8988T (cell line): Measurements from ENCODE around the gene DCPS.
"Not testable (repeated sequence)": the region's sequence is repeated elsewhere in the genome, so short reads cannot be mapped to it uniquely, and the experiment has no call there.

Source experiments
- DNase-seq: peaks from one replicate; pipeline ENCODE4 v3.0.0; 2011

DCPS gene

DNA sequence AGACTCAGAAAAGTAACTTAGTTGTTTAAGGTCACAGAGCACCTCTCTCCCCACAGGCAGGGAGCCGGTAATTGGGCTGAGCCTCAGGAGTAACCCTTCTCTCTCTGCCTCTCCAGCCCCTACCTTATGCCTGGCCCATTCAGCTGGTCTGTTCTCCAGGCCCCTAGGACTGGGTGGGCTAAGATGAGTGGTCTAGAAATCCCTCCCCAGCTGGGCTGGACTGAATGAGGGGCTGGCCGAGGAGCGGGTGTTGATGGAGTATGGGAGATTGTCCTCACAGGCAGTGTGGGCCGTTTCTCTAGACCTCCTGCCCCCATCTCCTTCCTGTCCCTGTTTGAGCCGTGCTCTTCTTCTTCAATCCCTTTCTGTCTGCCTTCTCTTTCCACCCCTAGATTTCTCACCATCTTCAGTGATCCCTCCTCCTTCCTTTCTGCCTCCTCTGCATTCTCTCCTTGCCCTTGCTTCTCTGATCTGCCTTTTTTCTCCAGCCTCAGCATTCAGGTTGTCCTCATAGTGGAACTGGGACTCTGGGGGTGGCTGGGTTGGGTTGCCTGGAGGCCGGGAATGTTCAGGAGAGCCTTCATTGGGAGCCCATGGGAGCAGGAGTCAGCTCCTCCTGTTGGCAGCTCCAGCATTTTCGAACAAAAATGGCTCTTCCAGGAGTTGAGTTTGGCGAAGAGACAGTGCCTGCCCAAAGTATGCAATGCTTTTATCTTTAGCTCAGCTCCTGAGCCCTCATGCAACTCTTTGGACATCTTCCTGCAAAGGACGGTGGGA lies 59.2 kb downstream of the DCPS start:
- no peak for DNase-seq

DNA sequence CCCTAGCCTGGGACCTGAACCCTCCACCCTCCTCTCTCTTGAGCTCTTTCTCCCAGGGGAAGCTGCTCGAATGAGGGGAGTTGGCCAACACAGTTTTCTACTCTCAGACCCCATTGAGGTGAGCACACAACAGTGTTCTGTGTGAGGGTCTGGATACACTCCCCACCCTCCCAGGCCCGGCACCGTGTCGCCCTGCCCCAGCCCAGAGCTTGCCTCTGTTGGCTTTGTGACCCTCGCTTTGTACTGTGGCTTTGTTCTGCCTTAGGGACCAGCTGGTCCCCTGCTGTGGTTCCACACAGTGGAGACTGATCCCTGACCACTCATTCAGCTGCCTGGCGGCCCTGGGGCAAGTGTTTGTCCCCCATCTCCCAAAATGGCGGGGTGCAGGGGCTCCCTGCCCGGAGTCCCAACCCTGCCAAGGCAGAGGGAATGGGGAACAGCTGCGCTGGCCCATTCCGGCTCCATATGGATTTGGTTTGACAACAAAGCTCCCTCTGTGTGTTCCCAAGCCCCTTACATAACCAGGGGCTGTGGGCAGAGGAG lies 59.9 kb downstream of the DCPS start:
- no peak for DNase-seq

DNA sequence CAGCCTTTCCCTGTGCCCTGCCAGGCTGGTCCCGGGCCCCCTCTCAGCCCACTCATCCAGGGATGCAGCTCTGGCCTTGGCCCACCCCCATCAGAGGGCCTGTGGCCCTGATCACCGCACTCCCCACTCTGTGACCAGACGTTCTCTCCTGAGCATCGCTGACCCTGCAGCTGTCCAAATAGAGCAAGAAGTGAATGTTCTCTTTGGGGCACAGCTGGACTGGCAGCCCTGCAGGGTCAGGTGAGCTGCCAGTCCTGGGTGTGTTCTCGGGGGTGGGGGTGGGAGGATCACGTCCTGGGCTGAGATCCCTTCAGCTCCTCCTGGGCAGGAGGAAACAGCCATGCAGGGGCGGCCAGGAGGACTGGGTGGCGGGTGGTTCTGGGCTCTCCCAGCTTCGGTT lies 60.9 kb downstream of the DCPS start:
- DNase-seq = not testable (repeated sequence)

DNA sequence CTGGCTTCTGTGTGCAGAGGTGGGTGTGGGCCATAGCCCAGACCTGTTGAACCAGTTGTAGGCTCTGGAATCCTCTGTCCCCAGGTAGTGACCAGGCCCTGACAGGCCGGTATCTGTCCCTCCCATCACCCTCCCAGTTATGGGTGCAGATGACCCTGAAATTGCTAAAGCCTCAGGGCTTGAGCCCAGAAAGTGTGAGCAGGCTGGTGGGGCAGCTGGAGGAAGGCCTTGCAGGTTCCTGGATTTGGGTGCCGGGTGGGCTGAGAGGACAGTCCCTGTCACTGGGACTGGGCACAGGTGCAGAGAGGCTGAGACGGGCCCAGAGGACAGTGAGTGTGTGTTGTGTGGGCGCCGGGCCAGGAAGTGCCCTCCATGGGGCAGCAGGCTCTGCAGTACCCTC lies 61.6 kb downstream of the DCPS start:
- not testable (repeated sequence) for DNase-seq

DNA sequence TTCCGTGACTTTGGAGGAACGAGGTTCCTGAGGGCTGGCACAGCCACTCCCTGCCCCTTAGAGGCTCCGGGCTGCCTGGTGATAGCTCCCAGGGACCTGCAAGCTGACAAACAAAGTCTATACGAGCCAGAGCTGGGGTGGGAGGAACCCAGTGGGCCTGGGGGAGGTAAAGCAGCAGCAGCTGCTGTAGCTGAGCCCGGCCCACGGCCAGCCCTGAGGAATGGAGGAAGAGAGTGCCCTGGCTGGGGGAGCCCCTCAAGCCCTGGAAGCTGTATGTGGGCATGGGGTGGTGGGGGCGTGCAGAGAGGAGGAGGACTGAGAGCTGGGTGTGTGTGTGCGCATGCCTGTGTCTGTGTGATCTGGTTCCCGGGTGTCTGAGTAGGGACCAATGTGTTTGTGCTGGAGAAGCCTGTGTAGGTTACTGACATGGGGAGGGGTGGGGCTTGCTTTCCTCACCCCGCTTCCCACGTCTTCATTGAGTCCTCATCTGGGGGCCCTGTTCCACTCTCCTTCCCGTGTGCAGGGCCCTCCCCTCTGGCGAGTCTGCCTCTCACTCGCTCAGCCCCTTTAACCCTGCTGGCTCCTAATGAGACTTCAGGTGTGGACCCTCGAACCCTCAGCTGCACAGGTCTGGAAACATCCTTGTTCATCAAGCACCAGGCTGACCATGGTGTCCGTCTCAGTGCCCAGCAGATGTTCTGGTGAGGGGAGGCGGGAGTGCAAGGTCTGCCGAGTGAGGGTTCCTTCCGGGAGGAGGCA lies 62.4 kb downstream of the DCPS start:
- no peak for DNase-seq

DNA sequence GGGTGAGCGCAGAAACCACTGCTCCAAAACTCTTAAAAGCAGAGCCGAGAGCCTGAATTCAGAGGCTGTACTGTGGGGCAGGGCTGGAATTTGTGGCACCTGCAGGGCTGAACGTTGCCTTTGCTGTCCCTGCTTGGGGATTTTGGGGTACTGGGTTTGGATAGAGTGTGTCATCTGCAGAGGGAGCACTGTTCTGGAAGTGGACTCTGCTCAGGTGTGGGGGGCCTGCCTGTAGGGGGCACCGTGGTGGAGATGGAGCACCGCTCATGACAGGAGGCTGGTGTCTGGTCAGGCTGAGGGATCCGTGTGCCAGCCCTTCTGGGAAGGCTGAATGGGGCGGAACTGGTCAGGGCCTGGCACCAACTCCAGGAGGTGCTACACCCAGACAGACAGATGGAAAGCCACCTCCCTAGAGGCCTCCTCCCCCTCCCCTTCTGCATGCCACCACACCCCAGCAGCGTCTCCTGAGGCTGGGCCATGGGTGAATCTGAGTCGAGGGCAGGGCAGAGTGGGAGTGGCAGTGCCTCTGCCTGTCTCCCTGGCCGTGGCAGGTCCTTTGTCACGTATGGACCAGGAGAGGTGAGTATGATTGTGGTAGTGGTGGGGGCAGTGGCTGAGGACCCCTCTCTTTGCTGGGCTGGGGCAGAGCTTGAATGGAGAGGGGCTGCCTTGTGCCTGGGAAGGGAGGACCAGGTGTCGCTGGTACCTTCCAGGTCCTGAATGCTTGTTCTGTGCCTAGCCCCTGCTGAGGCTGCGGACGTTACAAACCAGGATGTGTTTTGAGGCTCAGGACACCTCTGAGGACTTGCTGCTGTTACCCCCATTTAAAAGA lies 63.2 kb downstream of the DCPS start:
- DNase-seq = not testable (repeated sequence)

DNA sequence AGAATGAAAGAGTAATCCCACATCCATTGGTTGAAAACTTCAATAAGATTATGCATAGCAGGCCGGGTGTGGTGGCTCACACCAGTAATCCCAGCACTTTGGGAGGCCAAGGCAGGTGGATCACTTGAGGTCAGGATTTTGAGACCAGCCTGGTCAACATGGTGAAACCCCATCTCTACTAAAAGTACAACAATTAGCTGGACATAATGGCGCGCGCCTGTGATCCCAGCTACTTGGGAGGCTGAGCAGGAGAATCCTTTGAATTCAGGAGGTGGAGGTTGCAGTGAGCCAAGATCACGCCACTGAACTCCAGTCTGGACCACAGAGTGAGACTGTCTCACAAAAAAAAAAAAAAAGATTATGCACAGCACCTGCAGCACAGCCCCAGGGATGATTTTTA lies 63.9 kb downstream of the DCPS start:
- not testable (repeated sequence) for DNase-seq

DNA sequence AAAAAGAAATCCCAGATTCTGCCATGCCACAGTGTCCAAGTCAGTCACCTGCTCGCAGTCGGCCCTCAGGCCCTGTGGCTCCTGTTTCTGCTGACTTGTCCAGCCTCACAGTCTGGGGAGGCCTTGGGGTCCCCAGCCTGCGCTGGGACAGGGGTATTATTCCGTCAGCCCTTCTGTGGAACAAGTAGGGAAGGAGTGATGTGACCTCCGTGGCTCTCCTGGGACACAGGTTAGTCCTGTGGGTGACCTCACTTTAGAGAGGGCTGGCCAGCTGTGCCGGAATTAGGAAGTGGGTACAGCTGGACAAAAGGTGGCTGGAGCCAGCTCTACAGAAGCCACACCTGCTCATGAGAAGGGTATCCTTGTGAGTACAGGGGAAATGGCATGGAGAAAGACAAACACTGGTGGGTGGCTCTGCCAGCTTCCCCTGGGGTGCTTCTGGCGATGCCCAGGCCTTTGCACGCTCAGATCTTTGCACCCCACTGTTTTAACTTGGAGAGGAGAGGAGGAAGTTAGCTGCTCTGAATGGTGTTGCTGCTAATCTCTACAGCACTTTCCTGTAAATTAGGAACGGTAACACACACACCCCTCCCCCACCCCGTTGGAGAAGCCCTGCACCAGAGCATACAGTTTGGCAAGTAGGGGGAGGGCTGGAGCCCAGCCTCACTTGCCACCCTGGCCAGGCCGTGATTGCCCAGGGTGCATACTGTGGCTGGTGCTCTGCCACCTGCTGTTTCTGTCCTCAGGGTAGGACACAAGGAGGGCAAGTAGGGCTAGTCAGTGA lies 64.7 kb downstream of the DCPS start:
- DNase-seq = not testable (repeated sequence)

DNA sequence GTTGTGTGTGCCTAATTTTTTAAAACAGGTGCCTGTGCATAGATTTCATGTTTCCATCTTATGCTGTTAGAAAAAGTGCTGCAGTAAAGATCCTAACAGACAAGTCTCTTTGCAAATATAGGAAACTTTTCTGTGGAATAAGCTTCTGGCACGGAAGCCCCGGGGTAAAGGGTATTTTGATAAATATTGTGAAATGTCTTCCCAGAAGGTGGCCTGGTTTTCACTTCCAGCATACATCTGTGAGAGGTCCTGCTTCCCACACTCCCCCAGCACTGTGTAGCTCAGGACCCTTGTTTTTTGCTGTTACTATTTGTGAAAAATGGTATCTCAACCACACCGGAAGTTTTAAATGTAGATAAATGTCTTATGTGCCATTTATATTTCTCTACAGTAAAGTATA lies 66.2 kb downstream of the DCPS start:
- DNase-seq = no peak

DNA sequence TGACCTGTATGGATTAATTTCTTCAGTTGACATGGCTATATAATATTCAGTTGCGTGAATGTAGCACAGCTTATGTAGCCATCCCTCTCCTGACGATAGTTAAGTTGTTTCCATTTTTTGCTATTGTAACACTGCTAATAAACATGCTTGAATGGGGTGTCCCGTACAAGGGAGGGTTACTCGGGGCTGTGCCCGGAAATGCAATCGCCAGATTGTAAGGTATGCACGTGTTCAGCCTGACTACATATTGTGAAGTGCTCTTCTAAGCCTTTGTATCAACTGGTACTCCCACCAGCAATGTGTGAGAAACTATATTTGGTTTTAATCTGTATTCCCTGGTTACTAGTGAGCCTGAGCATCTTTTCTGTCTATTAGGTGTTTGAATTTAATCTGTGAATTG lies 67.7 kb downstream of the DCPS start:
- DNase-seq = no peak

DNA sequence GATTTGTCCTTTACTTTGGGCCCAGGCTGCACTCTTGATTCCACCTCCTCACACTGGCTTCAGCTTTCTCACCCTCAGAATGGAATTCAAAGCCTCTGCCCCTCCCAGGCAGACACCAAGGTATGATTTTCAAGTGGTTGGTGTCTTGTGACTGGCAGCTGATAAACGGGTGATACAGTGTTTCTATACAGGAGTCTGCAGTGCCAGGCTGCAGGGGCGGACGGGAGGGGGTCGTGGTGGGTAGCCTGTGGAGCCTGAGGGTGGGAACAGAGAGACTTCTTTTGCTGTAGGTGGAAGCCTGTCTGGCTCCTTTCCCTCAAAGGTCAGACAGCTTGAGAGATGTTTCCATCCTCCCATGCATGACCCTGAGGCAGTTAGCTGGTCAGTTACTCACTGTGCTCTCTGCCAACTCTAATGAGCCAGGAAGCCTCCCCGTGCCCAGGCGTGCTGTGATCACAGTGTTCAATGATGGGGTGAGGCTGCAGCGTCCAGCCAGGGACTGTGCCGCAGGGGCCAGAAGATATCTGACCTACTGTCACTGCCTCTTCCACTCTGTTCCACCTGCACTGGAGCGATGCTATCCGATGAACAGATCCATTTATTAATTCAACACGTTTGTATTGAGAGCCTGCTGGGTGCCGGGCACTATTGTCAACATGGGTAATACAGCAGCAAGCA lies 69.7 kb downstream of the DCPS start:
- DNase-seq = not testable (repeated sequence)

DNA sequence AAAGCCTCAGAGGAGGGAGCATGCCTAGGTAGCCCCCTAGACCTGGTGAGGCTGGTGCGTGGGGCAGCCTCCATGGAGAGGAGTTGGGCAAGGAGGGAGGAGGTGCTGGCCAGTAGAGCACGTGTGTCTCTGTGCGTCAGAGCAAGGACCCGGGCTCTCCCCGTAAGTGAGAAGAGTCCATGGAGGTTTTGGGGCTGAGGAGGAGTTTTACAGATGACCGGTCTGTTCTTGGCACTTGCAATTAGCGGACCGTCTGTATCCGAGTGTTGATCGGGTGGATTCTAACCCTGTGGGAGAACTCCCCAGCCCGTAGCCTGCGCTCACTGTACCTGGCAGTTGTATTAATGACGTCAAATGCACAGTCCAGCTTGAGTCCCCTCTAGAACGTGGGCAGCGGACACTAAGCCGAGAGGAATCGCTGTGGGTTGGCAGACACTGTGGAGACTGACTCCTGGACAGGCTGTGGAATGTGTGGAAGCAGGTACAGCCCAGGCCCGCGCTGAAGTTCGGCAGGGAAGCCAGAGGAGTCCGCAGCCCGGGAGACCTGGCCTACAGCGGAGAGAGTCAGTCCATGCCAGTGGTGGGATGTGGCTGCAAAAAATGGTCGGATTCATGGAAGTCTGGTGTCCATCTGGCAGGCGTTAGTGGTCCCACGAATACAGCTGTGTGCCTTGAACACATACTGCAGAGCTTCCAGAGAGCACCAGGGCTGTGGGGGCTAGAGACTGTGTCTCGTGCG lies 70.9 kb downstream of the DCPS start:
- DNase-seq = not testable (repeated sequence)

DNA sequence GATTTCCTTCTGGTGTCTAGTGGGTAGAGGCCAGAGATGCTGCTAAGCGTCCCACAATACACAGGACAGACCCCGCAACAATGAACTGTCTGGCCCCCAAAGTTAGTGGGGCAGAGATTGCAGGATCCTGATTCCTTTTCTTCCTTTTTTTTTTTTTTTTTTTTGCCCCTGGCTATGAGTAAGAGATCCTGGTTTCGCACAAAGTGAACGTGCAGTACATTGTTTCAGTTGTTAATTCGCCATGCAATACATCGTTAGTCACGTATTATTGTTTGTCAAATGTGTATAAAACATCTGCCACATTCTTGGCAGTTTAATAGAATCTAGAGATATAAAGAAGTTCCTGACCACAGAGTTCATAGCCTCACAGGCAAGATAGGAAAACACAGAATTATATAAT lies 71.9 kb downstream of the DCPS start:
- no peak for DNase-seq

DNA sequence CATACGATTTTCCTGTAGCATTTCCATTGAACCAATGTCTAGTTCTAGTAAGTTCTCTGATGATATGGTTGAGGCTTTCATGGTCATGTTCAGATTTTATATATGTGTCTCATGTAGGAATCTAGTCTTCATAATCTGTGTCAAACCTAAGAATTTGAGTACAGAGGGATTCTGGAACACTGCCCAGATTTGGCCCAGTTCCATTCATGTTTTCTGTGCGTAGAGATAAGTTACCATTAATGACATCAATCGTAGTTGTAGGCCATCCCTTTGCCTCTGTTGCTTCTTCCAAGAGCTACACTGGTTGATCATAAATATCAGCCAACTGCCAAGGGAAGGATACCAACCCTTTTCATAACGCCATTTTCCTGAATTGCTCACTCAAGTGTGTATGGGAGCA lies 74.9 kb downstream of the DCPS start:
- no peak for DNase-seq

DNA sequence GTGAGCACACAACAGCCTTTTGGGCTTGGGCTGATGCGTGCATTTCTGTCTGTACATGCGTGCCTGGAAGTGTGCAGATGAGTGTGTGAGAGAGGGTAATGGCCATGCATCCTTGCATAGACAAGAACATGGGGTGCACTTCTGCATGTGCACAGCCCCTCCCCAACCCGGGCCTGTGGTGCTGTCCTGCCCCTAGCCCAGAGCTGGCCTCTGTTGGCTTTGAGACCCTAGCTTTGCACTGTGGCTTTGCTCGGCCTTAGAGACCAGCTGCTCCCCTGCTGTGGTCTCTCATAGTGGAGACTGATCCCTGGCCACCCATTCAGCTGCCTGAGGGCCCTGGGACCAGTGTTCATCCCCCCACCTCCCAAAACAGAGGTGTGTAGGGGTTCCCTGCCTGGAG lies 77.0 kb downstream of the DCPS start:
- no peak for DNase-seq

DNA sequence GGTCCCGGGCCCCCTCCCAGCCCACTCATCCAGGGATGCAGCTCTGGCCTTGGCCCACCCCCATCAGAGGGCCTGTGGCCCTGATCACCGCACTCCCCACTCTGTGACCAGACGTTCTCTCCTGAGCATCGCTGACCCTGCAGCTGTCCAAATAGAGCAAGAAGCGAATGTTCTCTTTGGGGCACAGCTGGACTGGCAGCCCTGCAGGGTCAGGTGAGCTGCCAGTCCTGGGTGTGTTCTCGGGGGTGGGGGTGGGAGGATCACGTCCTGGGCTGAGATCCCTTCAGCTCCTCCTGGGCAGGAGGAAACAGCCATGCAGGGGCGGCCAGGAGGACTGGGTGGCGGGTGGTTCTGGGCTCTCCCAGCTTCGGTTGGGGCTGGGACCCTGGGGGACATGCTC lies 78.1 kb downstream of the DCPS start:
- not testable (repeated sequence) for DNase-seq

DNA sequence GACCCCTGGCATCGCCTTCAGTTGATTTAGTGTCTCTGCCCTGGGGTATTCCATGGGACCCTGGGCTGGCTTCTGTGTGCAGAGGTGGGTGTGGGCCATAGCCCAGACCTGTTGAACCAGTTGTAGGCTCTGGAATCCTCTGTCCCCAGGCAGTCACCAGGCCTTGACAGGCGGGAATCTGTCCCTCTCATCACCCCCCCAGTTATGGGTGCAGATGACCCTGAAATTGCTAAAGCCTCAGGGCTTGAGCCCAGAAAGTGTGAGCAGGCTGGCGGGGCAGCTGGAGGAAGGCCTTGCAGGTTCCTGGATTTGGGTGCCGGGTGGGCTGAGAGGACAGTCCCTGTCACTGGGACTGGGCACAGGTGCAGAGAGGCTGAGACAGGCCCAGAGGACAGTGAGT lies 78.8 kb downstream of the DCPS start:
- not testable (repeated sequence) for DNase-seq

DNA sequence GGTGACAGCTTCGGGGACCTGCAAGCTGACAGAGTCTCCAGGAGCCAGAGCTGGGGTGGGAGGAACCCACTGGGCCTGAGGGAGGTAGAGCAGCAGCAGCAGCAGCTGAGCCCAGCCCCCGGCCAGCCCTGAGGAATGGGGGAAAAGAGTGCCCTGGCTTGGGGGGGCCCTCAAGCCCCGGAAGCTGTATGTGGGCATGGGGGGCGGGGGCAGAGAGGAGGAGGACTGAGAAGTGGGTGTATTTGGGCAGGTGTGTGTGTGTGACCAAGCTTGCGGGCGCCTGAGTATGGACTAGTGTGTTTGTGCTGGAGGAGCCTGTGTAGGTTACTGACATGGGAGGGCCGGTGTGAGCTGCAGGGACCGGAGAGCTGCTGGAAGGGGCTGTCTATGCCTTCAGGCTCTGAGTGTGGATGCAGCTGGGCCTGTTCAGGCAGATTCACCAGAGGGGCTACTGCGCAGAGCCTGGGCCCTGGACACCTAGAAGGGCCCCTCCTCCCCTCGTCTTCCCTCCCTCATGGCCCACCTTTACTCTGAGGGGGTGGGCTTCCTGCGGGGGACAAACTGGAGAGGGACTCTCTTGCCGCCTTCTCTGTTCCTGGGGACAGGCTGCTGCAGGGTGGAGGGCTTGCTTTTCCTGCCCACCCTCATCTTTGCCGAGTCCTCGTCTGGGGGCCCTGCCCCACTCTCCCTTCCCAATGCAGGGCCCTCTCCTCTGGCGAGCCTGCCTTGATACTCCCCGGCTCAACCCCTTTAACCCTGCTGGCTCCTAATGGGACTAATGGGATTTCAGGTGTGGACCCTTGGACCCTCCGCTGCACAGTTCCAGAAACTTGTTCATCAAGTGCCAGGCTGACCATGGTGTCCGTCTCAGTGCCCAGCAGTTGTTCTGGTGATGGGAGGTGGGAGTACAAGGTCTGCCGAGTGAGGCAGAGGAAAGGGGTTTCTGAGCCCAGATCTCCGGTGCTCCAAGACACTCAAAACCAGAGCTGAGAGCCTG lies 79.8 kb downstream of the DCPS start:
- DNase-seq = no peak

DNA sequence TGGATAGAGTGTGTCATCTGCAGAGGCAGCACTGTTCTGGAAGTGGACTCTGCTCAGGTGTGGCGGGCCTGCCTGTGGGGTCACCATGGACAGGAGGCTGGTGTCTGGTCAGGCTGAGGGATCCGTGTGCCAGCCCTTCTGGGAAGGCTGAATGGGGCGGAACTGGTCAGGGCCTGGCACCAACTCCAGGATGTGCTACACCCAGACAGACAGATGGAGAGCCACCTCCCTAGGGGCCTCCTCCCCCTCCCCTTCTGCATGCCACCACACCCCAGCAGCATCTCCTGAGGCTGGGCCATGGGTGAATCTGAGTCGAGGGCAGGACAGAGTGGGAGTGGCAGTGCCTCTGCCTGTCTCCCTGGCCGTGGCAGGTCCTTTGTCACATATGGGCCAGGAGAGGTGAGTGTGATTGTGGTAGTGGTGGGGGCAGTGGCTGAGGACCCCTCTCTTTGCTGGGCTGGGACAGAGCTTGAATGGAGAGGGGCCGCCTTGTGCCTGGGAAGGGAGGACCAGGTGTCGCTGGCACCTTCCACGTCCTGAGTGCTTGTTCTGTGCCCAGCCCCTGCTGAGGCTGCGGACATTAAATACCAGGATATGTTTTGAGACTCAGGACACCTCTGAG lies 80.7 kb downstream of the DCPS start:
- no peak for DNase-seq
